ENCODE results near the gene CBX3. TPM values are rescaled to one million over a fixed set of nuclear protein-coding genes. Genes with fewer than 3 reads are reported as not detected.

Gene CBX3
- total RNA-seq, 2 experiments from 2014 or later, result 313 to 320 TPM

GRCh38 chr7:26195182-26195581 is 6.4 kb upstream of the CBX3 start:
- Mint-ChIP-seq H3K9me3 (no peaks in the 10 kb centered on the region), H3K27ac (peak overlapping the region; percentile 94), H3K4me3 (peak overlapping the region; percentile 100), H3K36me3 (ENCODE audit: low read depth) (peaks cover 96% of the 10 kb centered on the region), H3K4me1 (ENCODE audit: low read depth) (peaks cover 66% of the 10 kb centered on the region), H3K27me3 (no peaks in the 10 kb centered on the region)
- no peak for DNase-seq
- intact Hi-C loops (cut with micrococcal nuclease), result no loop called here
- TF ChIP-seq CTCF (IDR thresholded peaks at IDR 0.05), result no peak
- ChIA-PET POLR2A (interaction anchor here (0.8 to 19.9 kb wide), 11 partner anchors 5 to 116 kb away, joined by 3 to 588 read pairs (median 9); partner anchors contain the start of genes CBX3, HNRNPA2B1, NFE2L3 and SNX10), CTCF (interaction anchor here (1.5 to 10.3 kb wide), 3 partner anchors 104 to 302 kb away, joined by 4 to 141 read pairs (median 6); no protein-coding TSS in a partner anchor)
- no peak for ATAC-seq

GRCh38 chr7:26195867-26196657 is 5.5 kb upstream of the CBX3 start:
- Mint-ChIP-seq H3K27ac (peak overlapping the region; percentile 94), H3K36me3 (ENCODE audit: low read depth) (peaks cover 92% of the 10 kb centered on the region), H3K4me3 (peak overlapping the region; percentile 100), H3K27me3 (peaks cover 3% of the 10 kb centered on the region), H3K4me1 (ENCODE audit: low read depth) (peaks cover 59% of the 10 kb centered on the region), H3K9me3 (no peaks in the 10 kb centered on the region)
- ChIA-PET POLR2A (interaction anchor here (0.8 to 19.9 kb wide), 10 partner anchors 4 to 117 kb away, joined by 3 to 588 read pairs (median 4); partner anchors contain the start of genes CBX3, HNRNPA2B1, NFE2L3 and SNX10), CTCF (interaction anchor here (0.6 to 10.3 kb wide), 6 partner anchors 14 to 303 kb away, joined by 3 to 141 read pairs (median 4); no protein-coding TSS in a partner anchor)
- intact Hi-C loops (cut with micrococcal nuclease), result no loop called here
- no peak for TF ChIP-seq CTCF (IDR thresholded peaks at IDR 0.05)
- ATAC-seq (no peak), DNase-seq (no peak)

GRCh38 chr7:26197153-26198115 is 4.1 kb upstream of the CBX3 start:
- Mint-ChIP-seq H3K36me3 (ENCODE audit: low read depth) (peaks cover 80% of the 10 kb centered on the region), H3K4me1 (ENCODE audit: low read depth) (peaks cover 46% of the 10 kb centered on the region), H3K27ac (peak overlapping the region; percentile 100), H3K4me3 (peak overlapping the region; percentile 100), H3K9me3 (no peaks in the 10 kb centered on the region), H3K27me3 (peaks cover 3% of the 10 kb centered on the region)
- intact Hi-C loops (cut with micrococcal nuclease), result no loop called here
- CTCF ChIA-PET, result interaction anchor here (0.6 to 10.3 kb wide), 13 partner anchors 9 to 305 kb away, joined by 3 to 141 read pairs (median 6); no protein-coding TSS in a partner anchor
- TF ChIP-seq CTCF (IDR thresholded peaks at IDR 0.05), result no peak
- POLR2A ChIA-PET, result interaction anchor here (0.8 to 19.9 kb wide), 20 partner anchors 2 to 1072 kb away, joined by 3 to 588 read pairs (median 4); partner anchors contain the start of genes CBX3, CYCS, HNRNPA2B1 and NFE2L3
- DNase-seq, result no peak
- no peak for ATAC-seq

DNA sequence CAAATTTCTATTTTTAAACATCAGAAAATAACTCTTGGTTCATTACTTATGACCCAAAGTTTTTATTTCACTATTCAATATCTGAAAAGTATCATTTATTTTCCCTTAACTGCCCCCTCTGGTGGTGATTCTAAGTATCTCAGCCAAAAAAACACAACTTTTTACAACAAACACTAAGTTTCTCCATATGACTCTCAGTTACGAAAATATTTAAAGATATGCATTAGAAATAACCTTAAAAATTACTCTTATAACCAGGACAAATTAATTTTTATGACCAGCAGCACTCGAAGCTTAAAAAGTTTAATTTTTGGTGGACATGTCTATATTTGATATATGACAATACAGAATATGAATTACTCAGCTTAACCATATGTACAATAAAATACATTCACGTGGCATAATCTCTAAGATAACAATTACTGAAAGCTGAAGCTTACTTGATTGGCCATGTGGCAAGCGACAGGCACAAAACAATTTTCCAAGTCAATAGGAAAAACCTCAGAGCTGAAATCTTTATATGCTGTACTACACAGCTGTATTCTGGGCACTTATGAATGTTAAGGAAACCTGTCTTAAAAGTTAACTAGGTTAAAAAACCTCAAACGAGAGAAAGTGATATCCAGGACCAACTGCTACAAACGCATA is 3.3 kb upstream of the CBX3 start:
- Mint-ChIP-seq H3K36me3 (ENCODE audit: low read depth) (peaks cover 78% of the 10 kb centered on the region), H3K9me3 (no peaks in the 10 kb centered on the region), H3K4me3 (peak overlapping the region; percentile 100), H3K27me3 (peaks cover 3% of the 10 kb centered on the region), H3K27ac (peak overlapping the region; percentile 100), H3K4me1 (ENCODE audit: low read depth) (peaks cover 38% of the 10 kb centered on the region)
- intact Hi-C loops (cut with micrococcal nuclease), result no loop called here
- ChIA-PET CTCF (interaction anchor here (1.0 to 10.3 kb wide), 9 partner anchors 9 to 167 kb away, joined by 3 to 141 read pairs (median 6); no protein-coding TSS in a partner anchor), POLR2A (interaction anchor here (0.8 to 19.0 kb wide), 20 partner anchors 9 to 1073 kb away, joined by 3 to 588 read pairs (median 4); partner anchors contain the start of genes CYCS, NFE2L3 and SNX10)
- peak; percentile 83 for TF ChIP-seq CTCF (IDR thresholded peaks at IDR 0.05)
- ATAC-seq, result no peak
- no peak for DNase-seq
